ENCODE results near the gene INTS3. TPM values are rescaled to one million over a fixed set of nuclear protein-coding genes. Genes with fewer than 3 reads are reported as not detected.

The INTS3 gene
- total and polyA plus RNA-seq, 5 donors, result 26.4 to 41.8 (median 33.2) TPM

GRCh38 chr1:153799566-153800465 is 72.0 kb downstream of the INTS3 start:
- ATAC-seq (no peak), DNase-seq (peak in 1 of 3 donors; percentile 25)
- intact Hi-C loops (cut with DNase I), result loop anchor here in 3 of 4 donors (5.0 to 10.0 kb wide), 3 partner anchors 125 to 187 kb away; partner anchors contain the start of genes RAB13 (in 2 of the 3) and GATAD2B (in 1 of the 3)
- Histone ChIP-seq H3K27ac (ENCODE audit: low read length) (no peak overlapping the region), H3K9me3 (ENCODE audit: control insufficient read depth, low read length) (no peaks in the 10 kb centered on the region), H3K4me3 (ENCODE audit: low read length) (no peak overlapping the region), H3K4me1 (ENCODE audit: control insufficient read depth, insufficient read depth, low read length) (peaks cover 4% of the 10 kb centered on the region), H3K27me3 (ENCODE audit: control insufficient read depth, insufficient read depth) (no peaks in the 10 kb centered on the region)
- 90% methylated on average over 27 of the region's 27 CpGs for WGBS

- Histone ChIP-seq H3K27ac (ENCODE audit: low read length) (no peak overlapping the region), H3K9me3 (ENCODE audit: control insufficient read depth, low read length) (no peaks in the 10 kb centered on the region), H3K27me3 (ENCODE audit: control insufficient read depth, insufficient read depth) (no peaks in the 10 kb centered on the region), H3K4me3 (ENCODE audit: low read length) (no peak overlapping the region), H3K4me1 (ENCODE audit: control insufficient read depth, insufficient read depth, low read length) (peaks cover 4% of the 10 kb centered on the region)
- ATAC-seq (no peak), DNase-seq (peak in 1 of 3 donors; percentile 48)
- intact Hi-C loops (cut with DNase I), result no loop called here
- 74% methylated on average over 7 of the region's 7 CpGs for WGBS
These were observed 72.7 kb downstream of the INTS3 start for GRCh38 chr1:153800516-153800915.

- no peak for ATAC-seq
- DNase-seq, result peak in 1 of 3 donors; percentile 20
- H3K27me3 ChIP-seq (ENCODE audit: control insufficient read depth, insufficient read depth), result no peaks in the 10 kb centered on the region
- peaks cover 4% of the 10 kb centered on the region for H3K4me1 ChIP-seq (ENCODE audit: control insufficient read depth, insufficient read depth, low read length)
- intact Hi-C loops (cut with DNase I), result no loop called here
- no peak overlapping the region for H3K27ac ChIP-seq (ENCODE audit: low read length)
- no peaks in the 10 kb centered on the region for H3K9me3 ChIP-seq (ENCODE audit: control insufficient read depth, low read length)
- no peak overlapping the region for H3K4me3 ChIP-seq (ENCODE audit: low read length)
- WGBS, result 95% methylated on average over 6 of the region's 6 CpGs
These were observed 73.3 kb downstream of the INTS3 start for GRCh38 chr1:153801028-153801625.

- peaks cover 4% of the 10 kb centered on the region for H3K4me1 ChIP-seq (ENCODE audit: control insufficient read depth, insufficient read depth, low read length)
- H3K4me3 ChIP-seq (ENCODE audit: low read length), result no peak overlapping the region
- H3K9me3 ChIP-seq (ENCODE audit: control insufficient read depth, low read length), result no peaks in the 10 kb centered on the region
- no peaks in the 10 kb centered on the region for H3K27me3 ChIP-seq (ENCODE audit: control insufficient read depth, insufficient read depth)
- DNase-seq, result peak in 1 of 3 donors; percentile 16
- ATAC-seq, result no peak
- intact Hi-C loops (cut with DNase I), result no loop called here
- no peak overlapping the region for H3K27ac ChIP-seq (ENCODE audit: low read length)
- 87% methylated on average over 7 of the region's 7 CpGs for WGBS
These were observed 74.2 kb downstream of the INTS3 start for GRCh38 chr1:153801786-153802697.

GRCh38 chr1:153803470-153804056 is 75.7 kb downstream of the INTS3 start:
- no peak for ATAC-seq
- intact Hi-C loops (cut with DNase I), result no loop called here

GRCh38 chr1:153804112-153804511 is 76.3 kb downstream of the INTS3 start:
- 68% methylated on average over 2 of the region's 2 CpGs for WGBS
- intact Hi-C loops (cut with DNase I), result no loop called here
- DNase-seq (no peak), ATAC-seq (no peak)
- no peak overlapping the region for H3K4me3 ChIP-seq (ENCODE audit: low read length)
- peaks cover 4% of the 10 kb centered on the region for H3K4me1 ChIP-seq (ENCODE audit: control insufficient read depth, insufficient read depth, low read length)
- H3K27me3 ChIP-seq (ENCODE audit: control insufficient read depth, insufficient read depth), result no peaks in the 10 kb centered on the region
- H3K9me3 ChIP-seq (ENCODE audit: control insufficient read depth, low read length), result no peaks in the 10 kb centered on the region
- H3K27ac ChIP-seq (ENCODE audit: low read length), result peak overlapping the region; percentile 27

More at GRCh38 chr1:153803470-153804056, 75.7 kb downstream of the INTS3 start:
- peaks cover 4% of the 10 kb centered on the region for H3K4me1 ChIP-seq (ENCODE audit: control insufficient read depth, insufficient read depth, low read length)
- no peak overlapping the region for H3K27ac ChIP-seq (ENCODE audit: low read length)
- DNase-seq, result no peak
- H3K27me3 ChIP-seq (ENCODE audit: control insufficient read depth, insufficient read depth), result no peaks in the 10 kb centered on the region
- WGBS, result 55% methylated on average over 3 of the region's 3 CpGs
- no peaks in the 10 kb centered on the region for H3K9me3 ChIP-seq (ENCODE audit: control insufficient read depth, low read length)
- no peak overlapping the region for H3K4me3 ChIP-seq (ENCODE audit: low read length)

- Histone ChIP-seq H3K27me3 (ENCODE audit: control insufficient read depth, insufficient read depth) (no peaks in the 10 kb centered on the region), H3K4me3 (ENCODE audit: low read length) (no peak overlapping the region), H3K9me3 (ENCODE audit: control insufficient read depth, low read length) (no peaks in the 10 kb centered on the region), H3K4me1 (ENCODE audit: control insufficient read depth, insufficient read depth, low read length) (peaks cover 4% of the 10 kb centered on the region), H3K27ac (ENCODE audit: low read length) (peak overlapping the region; percentile 89)
- DNase-seq, result peak in 1 of 3 donors; percentile 78
- peak; percentile 79 to 87 for ATAC-seq
- 51% methylated on average over 5 of the region's 5 CpGs for WGBS
- intact Hi-C loops (cut with DNase I), result no loop called here
These were observed 77.3 kb downstream of the INTS3 start for GRCh38 chr1:153805042-153805745.

- Histone ChIP-seq H3K9me3 (ENCODE audit: control insufficient read depth, low read length) (no peaks in the 10 kb centered on the region), H3K4me1 (ENCODE audit: control insufficient read depth, insufficient read depth, low read length) (peaks cover 4% of the 10 kb centered on the region), H3K27me3 (ENCODE audit: control insufficient read depth, insufficient read depth) (no peaks in the 10 kb centered on the region), H3K27ac (ENCODE audit: low read length) (peak overlapping the region; percentile 89), H3K4me3 (ENCODE audit: low read length) (no peak overlapping the region)
- peak; percentile 8 to 19 for ATAC-seq
- 79% methylated on average over 11 of the region's 11 CpGs for WGBS
- no peak for DNase-seq
- intact Hi-C loops (cut with DNase I), result no loop called here
These were observed 78.3 kb downstream of the INTS3 start for GRCh38 chr1:153805886-153806719.

- peak overlapping the region; percentile 31 for H3K27ac ChIP-seq (ENCODE audit: low read length)
- DNase-seq, result no peak
- H3K27me3 ChIP-seq (ENCODE audit: control insufficient read depth, insufficient read depth), result no peaks in the 10 kb centered on the region
- peak; percentile 41 to 60 for ATAC-seq
- intact Hi-C loops (cut with DNase I), result no loop called here
- 71% methylated on average over 13 of the region's 13 CpGs for WGBS
- peaks cover 3% of the 10 kb centered on the region for H3K4me1 ChIP-seq (ENCODE audit: control insufficient read depth, insufficient read depth, low read length)
- H3K4me3 ChIP-seq (ENCODE audit: low read length), result no peak overlapping the region
- no peaks in the 10 kb centered on the region for H3K9me3 ChIP-seq (ENCODE audit: control insufficient read depth, low read length)
These were observed 88.5 kb downstream of the INTS3 start for GRCh38 chr1:153816283-153816889.

Measured in right cardiac atrium (tissue), 5 donors.